ENCODE data around the gene RAB20.
"Not testable (repeated sequence)": the region's sequence is repeated elsewhere in the genome, so short reads cannot be mapped to it uniquely, and the experiment has no call there.

RAB20 gene

GRCh38 chr13:110486880-110487279 lies 74.6 kb downstream of the RAB20 start:
- not testable (repeated sequence) for FAIRE-seq

DNA sequence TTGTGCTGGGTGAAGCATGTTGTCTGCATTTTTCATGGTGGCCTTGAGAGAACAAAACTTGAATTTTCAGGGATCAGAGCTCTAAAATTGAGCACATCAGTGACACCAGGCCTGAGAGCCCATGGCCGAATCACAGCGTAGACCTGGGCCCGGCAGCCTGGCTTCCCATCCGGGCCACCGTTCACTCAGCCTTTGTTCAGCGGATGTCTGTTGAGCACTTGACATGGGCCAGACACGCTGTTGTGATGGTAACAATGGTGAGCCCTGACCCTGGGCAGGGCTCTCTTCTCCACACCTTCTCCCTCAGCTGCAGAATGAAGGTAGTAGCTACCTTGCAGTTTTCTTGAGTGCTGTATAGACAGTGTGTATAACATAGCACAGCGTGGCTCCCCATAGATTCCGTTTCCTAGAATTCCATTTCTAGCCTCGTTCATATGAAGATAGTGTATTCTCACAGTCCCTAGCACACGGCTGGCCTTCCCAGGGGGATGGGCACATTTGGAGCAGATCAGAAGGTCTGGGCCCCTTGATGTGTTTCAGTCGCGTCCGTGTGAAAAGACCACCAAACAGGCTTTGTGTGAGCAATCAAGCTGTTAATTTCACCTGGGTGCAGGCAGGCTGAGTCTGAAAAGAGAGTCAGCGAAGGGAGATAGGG lies 75.3 kb downstream of the RAB20 start:
- no peak for FAIRE-seq

GRCh38 chr13:110485604-110486003 lies 75.9 kb downstream of the RAB20 start:
- no peak for FAIRE-seq

DNA sequence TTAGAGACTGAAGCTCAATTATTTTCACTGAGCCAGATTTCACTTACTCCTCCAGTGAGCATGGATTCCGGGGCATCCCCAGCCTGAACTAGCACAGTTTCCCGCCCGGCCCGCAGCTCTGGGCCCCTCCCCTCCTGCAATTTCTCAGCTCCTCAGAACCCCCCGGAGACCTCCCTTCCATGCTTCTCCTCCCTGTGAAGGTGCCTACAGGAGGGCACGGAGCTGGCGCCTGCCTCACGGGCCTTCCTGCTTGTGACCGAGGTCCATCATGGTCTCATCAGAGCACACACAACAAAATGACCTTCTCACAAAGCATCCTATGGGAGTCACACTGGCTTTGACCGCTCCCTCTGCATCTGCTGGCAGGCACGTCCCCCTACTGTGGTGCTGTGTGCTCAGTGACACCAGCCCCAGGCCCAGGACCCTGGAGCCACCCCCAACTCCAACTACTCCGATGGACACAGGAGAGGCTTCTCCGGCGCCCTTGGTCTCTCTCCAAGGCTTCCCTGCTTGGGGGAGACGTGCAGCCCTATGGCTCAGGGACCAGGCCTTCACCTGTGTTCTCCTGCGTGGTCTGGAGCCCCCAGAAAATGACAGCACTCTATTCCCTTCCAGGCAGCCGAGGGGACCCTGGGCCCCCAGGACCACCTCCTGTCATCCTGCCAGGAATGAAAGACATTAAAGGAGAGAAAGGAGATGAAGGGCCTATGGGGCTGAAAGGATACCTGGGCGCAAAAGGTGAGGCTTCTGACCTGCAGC lies 77.1 kb downstream of the RAB20 start:
- no peak for FAIRE-seq

- FAIRE-seq: no peak
These were observed 78.0 kb downstream of the RAB20 start for GRCh38 chr13:110483386-110483968.

DNA sequence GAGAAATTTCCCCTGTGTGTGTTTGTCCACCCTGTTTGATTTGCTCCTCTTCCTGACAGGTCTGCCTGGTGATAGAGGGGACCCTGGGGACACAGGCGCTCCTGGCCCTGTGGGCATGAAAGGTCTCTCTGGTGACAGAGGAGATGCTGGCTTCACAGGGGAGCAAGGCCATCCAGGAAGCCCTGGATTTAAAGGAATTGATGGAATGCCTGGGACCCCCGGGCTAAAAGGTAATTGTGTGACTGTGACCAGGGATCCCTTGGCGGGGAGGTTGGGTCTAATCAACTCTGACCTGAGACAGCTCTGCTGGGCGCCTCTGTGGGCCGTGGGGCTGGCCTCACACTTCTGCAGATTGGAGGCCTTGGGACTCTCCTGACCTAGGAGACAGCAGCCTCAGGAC lies 81.4 kb downstream of the RAB20 start:
- no peak for FAIRE-seq

DNA sequence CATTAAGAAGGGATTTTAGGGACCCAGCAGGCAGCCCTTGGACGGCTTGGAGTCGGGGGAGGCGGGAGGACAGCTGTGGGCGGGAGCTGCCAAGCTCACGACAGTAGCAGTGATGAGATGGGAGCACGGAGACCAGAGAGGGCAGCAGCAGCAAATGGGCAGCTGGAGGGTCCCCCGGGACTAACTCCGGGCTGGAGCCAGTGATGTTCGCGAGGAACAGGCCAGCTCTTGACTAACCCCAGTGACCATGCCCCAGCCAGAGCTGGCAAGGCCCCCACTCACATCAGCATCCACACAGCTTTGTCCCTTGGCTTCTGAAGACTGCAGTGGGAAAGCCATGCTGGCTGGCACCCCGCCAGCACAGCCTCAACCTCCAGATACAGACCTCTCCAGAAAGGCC lies 81.9 kb downstream of the RAB20 start:
- no peak for FAIRE-seq

GRCh38 chr13:110479215-110479545 lies 82.3 kb downstream of the RAB20 start:
- no peak for FAIRE-seq

- no peak for FAIRE-seq
These were observed 82.9 kb downstream of the RAB20 start for GRCh38 chr13:110478405-110479214.

DNA sequence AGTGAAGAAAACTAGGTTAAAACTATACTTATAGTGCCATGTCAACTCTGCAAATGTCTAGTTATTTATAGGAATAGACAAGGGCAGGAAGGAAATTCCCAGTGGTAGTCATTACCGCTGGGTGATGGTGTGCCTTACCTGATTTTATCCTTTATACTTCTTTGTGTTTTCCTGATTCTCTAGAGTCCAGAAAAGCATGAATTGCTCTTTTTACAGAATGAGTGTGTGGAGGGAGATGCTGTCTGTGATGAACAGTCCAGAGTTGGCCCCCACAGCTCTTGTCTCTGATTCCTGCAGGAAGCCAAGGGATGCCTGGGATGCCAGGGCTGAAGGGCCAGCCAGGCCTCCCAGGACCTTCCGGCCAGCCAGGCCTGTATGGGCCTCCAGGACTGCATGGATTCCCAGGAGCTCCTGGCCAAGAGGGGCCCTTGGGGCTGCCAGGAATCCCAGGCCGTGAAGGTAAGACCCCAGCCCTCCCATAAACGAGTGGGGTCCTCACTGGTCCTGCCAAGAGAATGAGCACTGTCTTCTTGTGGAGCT lies 83.7 kb downstream of the RAB20 start:
- FAIRE-seq: no peak

DNA sequence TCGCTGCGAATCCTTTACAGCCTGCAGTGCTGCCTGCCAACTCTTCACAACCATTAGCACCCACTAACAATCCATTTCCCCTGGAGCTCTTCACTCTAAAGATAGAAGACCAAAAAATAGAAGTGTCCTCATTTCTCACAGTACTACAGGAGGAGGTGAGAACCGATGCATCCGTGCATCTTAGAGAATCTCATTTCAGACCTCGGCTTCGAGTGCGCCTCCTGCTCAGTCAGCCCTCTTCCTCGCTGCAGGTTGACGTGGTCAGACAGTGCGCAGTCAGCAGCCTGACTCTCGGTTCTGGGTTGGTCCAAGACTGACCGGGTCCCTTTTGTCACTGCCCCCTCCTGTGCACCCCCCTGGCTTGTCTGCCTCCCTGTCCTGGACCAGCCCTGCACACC lies 85.3 kb downstream of the RAB20 start:
- no peak for FAIRE-seq

DNA sequence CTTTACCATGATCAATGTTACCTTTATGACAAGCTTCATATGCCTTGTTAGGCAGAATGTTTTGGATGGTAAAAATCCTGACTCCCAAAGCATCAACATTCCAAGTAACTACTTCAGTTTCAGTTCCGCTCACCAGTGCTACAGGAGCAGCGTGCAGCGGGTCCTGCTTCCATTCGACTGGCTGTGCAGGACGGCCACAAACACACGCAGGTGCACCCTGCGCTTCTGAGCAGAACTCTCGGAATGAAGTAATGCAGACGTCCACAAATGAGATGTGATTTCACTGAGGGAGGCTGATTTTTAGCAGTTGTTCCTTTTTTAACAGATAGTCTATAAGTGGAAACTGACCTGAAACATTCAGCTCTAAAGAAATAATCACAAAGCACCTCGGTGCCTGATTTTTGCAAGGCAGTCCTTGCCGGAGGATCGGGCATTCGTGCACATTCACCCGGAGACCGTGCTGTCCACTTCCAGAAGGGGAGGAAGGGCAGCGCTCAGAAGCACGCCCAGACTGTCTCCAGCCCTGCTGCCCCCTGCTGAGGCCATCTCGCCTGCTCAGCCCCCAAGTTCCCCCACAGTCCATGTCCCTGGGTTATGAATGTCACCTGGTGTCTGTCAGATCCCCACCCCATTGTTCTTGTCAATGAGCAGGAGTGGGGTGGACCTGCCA lies 85.8 kb downstream of the RAB20 start:
- FAIRE-seq: no peak

DNA sequence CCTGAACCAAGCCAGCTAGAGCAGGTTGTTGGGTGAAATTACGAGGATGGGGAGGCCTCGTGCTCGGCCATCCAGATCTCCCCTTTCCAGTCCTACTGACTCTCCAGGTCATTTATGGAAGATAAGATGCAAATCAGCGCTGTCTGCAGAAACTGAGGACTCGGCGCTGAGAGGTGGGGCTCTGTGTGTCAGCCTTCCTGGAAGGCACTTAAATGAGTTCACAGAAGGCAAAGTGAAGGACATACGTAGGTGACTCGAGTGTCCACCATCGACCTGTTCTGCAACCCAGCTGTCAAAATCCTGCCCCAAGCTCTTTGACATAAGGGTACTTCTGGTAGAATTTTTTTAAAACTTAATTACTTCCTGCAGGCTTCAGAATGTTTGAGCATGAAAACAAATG lies 86.4 kb downstream of the RAB20 start:
- no peak for FAIRE-seq

DNA sequence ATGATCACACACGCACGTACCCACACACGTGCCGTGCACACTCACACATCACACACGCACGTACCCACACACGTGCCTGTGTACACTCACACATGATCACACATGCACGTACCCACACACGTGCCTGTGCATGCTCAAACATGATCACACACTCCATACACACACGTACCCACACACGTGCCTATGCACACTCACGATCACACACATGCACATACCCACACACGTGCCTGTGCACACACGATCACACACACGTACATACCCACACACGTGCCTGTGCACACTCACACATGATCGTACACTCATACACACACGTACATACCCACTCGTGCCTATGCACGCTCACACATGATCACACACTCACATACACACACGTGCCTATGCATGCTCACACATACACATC lies 86.8 kb downstream of the RAB20 start:
- no peak for FAIRE-seq

Measured in A204.1 (cell line).